Head of caudate nucleus (tissue), 42 donors: ENCODE data around the gene FBXL22.

Source experiments
- DNase-seq, 42 donors: peaks; one replicate each; pipeline versions ENCODE4 v3.0.0 to v3.0.0-alpha.2; 2020 to 2021; ENCODE audit warnings: mixed read lengths in 7 of 42
- intact Hi-C: fragments of 100-400 bp; cut with DNase I; formaldehyde crosslinking; loops from one replicate; pipeline ENCODE4 v1.15.0; 2022

The FBXL22 gene

DNA sequence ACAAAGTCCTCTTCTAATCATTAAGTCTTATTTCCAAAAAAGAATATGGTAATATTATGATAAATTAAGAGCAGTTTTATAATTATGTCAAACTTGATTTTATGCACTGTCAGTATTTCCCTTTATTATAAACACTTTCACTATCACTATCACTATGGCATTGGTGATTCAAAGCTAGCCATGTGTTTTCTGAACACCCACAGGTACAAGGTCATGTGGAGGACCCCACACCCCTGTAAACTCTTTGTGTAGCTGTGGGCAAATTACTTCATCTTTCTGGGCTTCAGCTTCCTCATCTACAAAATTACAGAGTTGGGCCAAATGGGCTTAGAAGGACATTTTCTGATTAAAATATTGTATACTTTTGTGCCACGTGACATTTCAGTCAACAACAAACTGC is 41.7 kb downstream of the FBXL22 start:
- intact Hi-C loops: no loop called here
- DNase-seq: no peak

DNA sequence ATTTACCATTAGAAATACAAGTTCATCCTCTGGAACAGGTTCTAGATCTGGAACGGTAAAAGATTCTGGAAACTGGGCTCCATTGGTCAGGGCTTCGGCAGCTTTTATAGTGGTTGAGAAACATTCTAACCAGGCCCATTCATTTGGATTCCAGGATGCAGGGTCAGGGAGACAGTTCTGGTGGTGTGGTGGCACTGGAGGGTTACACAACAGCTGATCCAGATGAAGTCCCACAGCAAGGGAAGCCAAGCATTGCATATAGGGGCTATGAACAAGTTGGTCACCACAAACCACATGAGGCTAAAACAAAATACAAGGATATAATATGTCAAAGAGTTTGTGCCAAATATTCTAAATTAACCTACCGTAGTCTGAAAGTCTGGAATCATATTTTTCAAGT is 43.0 kb downstream of the FBXL22 start:
- DNase-seq: no peak
- intact Hi-C loops: no loop called here
